NOMO-1 (cell line): Measurements from ENCODE around the gene ARAP3.

Experiments
- DNase-seq, 2 experiments: peaks; one replicate each; lab custom pipeline; 2025; ENCODE audit not compliant: unreplicated experiment in 2 of 2; lab: John Stamatoyannopoulos, UW

Gene ARAP3

DNA sequence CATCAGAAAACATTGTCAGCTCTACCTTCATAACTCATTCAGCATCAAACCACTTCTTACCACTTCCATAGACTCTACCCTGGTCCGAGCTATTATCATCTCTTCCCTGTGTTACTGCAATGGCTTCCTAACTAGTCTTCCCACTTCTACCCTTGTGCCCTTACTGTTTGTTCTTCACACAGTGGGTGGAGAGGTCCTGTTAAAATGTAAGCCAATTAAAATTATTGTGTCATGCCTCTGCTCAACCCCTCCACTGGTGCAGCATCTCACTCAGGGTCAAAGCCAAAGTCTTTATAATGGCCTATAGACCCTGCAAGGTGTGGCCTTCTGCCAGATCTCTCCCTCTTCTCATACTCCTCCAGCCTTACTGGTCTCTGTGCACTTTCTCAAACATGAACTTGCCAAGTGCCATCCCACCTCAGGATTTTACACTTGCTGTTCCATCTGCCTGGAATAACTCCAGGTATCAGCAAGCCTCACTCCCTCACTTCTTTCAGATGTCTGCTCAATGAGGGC is 22.8 kb upstream of the ARAP3 start:
- DNase-seq = no peak

DNA sequence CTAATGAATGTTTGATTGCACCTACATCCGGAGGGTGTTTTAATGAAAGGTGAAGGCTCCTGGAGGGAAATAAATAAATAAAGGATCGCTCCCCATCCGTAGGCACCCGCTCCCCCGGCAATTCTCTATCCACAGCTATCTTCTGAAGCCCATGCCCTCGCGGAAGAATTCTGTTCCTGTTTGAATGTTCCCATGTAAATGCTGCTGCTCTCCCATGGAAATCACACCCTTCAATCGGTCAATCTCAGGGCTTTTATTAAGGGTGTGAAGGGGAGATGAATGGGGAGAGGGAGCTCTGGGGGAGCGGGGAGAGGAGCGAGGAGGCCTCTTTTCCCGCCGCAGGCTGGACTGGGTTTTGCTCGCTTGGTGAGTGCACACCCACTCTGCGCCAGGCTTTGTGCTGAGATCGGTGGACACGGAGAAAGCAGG is 21.1 kb upstream of the ARAP3 start:
- DNase-seq = no peak

DNA sequence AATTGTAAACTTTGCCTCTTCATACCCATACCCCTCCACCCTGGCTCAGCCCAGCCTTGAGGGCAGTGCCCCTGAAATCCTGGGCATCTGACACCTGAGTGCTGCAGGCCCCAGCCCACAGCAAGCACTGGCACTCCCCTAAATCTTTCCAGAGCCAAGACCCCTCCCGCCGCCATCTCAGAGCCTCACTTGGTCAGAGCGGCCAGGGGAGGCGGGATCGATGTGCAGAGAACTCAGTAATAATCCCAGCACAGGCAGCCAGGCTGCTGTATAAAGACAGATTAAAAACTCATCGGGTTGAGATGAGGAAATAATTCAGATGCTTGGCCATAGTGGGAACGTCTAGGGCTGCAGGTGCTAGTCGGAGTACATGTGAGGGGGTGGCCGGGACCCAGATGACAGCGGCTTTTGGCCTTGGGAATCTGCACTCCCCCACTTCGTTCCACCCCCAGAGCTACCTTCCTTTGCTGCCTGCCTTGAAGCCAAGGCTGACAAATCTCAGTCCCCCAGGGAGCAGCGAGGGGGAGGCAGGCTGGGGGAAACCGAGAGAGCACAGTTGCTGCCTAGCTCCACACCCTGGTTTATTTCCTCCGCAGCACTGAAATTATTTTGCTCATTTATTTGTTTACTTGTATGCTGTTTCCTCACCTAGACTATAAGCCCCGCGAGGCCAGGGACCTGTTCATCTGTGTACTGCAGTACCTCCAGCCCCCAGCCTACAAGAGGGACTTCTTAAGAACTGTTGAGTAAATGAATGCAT is 19.5 kb upstream of the ARAP3 start:
- no peak for DNase-seq

DNA sequence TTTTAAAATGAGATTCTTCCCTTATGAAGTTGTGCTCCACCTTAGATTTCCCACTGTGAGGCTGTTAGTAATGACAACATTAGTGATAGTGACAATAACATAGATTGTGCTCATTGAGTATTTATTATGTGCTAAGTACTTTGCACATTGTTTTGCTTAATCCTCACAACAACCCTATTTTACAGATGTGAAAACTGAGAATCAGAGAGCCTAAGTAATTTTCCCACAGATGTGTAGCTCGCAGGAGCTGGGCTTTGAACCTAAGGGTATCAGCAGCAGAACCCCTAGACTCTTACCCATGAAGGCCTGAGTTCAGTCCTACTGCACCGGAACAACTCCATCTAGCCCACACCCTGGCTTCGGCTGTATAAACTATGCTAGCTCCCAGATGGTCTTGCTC is 15.6 kb upstream of the ARAP3 start:
- DNase-seq = no peak

DNA sequence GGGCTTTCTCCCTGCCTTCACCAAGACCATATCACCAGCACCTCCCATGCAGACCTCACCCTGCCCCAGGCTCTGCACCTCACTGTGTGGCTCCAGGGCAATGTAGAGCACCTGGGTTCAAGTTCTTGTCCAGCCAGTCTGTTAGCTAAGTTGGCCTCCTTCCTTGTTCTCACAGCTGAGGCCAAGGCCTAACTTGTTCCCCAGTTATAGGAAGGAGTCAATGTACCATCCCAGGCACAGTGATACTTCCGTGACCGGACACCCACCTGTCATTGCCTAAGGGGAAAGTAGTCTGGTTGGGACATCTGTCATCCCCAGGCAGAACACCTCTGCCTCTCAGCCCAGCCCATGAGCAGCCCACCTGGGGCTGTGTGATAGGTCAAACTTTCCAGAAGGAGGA is 14.4 kb upstream of the ARAP3 start:
- DNase-seq = no peak

DNA sequence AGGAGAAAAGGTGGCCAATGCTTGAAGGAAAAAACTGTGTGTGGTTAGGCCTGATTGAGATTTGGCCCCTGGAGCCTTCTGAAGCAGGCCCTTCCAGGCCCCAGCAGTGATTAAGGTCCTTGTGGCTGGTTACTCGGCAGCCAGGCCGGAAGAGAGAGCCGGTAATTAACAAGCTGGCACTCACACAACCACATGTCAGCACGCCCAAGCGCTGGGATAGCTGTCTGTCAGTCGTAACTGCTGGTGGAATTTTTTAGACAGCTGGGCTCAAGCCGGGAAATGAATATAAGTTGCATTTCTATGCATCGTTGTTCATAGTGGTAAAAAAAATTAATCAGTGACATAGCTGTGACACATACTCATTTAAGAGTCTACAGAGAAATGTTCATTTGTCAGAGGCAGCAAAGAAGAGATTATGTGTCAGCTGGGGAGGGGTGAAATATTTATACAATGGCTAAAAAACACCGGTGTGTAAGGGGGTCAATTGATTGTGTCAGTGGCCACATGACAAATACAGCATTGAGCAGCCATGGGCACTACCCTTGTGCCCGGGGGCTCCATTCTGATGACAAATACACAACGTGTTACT is 13.7 kb upstream of the ARAP3 start:
- DNase-seq = no peak

DNA sequence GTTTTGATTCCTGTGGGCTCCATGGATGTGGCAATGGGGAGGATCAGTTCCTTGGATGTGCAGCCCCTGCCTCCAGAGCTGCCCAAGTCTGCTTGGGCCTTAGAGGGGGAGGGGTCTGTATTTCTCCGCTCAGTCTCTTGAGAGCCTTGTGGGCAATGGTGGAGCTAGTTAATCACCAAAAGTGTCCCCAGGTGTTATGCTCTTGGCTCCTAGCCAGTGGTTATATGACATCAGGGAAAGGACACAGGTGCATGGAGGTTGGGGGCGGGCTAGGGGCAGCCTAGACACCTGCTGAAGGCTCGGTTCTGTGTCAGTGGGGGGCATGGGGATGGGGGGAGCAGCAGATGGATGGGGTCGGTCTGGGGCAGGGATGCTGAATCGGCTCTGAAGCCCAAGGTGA is 12.4 kb upstream of the ARAP3 start:
- DNase-seq = no peak

DNA sequence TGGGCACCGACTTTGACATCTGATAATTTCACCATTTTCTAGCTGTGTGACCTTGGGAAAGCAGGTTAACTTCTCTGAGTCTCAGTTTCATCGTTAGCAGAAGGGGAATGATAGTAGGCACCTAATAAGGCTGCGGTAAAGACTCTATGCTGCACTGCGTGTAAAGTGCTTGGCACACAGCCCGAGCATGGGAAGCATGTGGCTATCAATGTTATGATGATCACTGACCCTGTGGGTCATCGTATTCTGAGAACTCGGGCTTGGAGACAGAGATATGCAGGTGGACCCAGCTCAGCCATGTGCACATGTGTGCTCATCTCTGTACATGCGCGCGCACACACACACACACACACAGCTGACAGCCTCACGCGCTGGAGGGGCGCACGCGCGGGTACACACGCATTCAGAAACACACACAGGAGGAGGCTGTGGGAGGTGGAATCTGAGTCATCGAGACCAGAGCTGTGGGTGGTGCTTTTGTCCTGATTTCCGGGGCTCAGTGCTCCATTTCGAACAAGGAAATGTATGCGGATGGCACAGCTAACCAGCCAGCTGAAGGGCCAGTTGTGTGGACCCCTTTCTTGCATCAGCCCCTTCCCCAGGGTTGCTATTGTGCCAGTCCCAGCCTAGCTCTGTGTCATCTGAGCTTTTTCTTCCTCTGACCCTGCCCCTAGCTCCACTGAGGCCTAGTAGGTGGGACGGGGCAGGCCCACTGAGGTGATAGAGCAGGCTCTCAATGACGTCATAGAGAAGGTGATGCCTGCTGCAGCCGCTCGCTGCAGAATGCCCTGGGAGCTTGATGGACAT is 11.1 kb upstream of the ARAP3 start:
- no peak for DNase-seq

DNA sequence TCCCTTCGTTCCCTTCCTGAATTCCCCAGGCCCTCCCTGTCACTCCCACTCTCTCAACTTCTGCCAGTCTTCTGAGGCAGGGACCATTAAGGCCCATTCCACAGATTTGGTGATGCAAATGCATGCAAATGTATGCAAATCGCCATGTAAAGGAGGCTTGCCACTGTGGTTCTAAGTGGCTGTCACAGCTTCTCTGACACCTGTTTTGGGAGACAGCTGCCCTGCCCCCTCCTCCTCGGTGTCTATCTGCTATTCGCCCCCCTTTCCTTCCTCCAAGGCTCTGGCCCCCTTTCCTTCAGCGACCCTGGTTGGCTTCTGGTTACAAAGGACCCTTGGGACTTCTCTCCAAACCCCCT is 10.5 kb upstream of the ARAP3 start:
- DNase-seq = no peak

DNA sequence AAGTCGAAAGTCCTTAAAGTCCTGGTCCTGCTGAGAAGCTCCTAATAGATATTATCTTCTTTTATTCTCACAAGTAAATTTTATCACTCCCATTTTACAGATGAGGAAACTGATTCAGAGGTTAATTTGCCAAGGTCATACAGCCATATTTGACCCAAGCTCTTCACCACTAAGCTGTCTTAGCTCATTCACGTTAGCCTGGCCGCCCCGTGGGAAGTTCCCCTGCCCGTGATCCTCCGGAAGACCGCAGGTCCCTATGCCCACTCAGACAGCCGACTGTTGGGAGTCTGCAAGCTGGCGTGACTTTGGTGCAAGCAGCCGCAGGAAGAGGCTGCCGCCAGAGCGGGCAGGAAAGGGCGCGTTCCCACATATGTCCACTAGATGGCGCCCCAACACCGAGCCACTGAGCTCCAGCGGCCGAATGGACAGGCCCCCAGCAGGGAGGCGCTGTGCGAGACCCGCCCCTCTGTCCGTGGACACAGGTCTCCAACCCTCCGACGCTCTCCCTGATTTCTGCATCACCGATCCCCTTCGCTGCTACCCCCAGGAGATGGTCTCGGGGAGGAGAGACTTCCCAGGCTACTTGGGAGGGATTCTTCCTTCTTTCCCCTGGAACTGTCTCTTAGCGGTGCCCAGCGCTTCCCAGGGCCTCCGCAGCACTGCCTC is 10.0 kb upstream of the ARAP3 start:
- DNase-seq = peak; percentile 72 to 76

DNA sequence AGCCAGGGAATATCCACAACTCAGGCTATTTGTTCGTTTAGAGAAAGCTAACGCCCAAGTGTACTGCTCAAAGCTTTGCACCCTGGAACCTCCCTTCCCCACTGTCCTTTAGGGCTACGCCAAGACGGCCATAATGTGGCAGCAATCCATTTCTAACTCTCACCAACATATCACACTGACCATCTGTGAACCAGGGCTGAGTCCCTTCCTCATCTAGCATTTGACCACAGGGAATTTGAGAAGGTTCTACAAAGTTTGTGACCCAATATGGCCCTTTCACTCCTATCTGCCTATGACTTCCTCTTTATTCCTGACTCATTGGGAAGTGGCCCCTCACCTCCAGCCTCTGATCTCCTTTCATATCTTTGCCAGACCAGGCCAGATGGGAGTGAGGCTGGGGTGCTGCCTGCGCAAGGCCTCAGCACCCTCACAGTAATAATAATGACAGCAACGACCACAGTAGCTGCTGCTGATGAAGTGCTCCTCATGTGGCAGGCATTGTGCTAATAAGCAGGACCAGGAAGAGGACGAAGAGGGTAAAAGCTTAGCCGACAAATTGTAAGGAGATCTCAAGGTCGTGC is 9.3 kb upstream of the ARAP3 start:
- DNase-seq = peak in 1 of 2 experiments; percentile 17

DNA sequence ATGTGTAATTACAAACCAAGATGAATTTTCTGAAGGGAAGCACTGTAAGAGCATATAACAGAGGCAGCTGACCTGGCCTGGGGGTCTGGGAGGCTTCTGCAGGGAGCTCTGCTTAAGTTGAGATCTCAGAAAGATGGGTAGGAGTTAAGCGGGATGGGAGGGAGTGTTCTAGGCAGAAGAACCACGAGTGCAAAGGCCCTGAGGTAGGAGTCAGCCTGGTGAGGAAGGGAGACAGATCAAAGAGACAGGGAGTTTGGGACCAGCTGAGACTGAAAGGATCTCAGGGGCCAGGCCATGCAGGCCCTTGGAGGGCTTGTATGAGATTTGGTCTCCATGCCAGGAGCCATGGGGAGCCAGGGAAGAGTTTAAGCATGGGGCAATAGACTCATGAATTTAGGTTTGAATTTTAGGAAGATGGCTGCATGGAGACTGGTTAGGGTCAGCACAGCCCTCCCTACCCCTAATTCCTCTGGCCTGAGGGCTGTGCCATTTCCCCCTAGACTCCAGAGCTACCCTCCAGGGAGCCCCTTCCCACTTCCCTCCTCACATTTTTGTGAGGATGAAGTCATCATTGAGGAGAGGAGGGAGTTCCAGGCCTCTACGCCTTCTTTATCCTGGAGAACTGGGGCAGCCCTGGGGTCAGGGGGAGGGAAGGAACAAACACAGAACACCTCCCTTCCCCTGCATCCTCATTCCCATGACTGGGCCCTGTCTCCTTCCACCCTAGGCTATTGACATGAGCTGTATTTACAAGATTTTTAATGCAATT is 4.8 kb upstream of the ARAP3 start:
- DNase-seq = no peak

DNA sequence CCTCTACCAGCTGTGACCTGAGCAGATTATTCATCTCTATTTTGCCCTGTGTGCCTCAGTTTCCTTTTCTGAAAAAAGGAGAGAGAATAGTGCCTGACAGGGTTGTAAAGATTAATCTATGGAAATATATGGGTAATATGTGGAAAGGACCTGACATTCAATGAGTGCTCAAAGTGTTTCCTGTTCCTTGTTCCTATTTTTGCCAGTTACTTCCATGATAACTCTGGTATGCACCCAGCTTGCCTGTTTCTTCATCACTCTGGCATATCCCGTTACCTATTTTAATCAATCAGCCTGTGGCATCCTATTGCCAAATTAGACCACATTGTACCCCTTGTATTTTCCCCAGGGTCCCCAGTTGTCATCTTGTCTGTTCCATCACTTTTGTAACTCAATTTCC is 3.6 kb upstream of the ARAP3 start:
- DNase-seq = no peak

DNA sequence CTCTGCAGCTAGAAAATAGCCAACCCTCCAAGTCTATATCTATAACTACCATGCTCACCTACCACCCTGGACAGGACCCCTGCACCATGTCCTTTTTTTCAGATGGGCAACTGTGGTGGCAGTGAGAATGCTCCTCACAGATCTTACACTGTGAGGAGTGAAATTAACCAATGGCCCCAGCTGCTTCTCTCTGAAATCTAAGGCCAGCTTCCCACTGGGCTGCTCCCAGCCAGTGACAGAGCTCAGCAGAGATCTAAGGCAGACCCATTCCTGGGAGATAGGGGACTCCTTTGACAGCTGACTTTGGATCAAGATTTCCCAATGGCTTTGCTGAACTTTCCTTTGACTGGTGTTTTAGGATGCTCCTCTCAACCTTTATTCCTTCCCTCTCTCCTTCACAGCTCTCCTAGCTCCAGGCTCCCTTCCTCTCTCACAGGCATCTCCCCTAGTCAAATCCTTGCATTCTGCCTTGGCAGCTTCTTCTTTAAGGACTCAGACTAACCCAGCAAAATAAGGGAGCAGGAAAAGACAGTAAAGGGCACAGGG is 1.6 kb upstream of the ARAP3 start:
- no peak for DNase-seq

DNA sequence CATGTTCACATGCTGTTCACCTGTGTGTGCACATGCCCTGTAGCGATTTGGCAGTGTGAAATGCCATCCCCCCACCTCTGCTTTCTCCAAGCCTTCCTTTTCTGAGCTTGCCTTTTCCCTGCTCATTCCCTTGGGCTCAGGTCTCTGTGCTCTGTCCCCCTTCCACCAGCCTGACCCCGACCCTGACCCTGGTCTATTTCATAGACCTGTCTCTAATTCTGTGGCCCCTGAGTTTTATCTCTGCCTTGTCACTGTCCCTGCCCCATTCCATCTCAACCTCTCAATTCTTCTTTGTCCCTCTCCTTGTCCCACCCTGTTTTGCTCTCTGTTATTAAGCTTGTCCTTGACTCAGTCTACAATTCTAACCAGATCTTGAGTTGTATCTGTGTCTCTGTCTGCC is 735 bp downstream of the ARAP3 start:
- DNase-seq = no peak

DNA sequence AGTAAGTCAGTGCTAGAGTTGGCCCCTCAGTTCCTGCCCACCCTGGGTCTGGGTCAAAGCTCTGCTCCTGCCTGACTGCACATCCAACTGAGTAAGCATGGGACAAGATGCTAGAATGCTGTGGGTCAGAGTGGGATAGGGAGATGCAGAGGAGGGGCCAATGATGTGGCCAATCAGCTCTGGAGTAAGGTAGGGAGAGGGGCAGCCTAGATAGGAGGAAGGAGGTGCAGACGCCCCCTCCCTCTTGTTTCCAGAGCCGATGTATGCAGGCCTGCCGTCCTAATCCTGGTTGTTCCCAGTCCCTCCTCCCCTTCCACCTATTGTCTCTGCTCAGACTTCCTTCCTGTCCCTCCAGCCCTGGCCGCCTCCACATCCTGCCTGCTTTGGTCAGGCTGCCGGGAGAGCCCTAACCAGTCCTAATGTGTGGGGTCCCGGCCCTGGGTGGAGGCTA is 1.3 kb downstream of the ARAP3 start:
- DNase-seq = no peak

DNA sequence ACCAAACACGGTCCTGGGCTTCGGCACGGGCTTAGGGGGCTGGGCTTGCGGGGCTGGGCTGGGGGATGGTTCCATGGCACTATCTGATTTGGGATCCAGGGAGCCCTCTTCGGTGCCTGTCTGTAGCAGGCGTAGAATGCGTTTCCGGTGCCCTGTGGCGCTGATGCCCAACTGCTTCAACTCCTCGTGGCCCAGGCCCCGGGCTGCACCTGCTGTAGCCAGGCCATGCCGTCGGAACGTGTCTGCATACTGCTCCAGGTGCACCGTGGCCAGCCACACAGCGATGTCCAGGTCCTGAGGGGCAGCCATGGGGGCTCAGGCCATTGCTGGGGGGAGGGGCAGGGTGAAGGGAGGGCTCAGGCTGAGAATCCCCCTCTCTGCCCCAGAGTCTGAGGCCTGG is 1.9 kb downstream of the ARAP3 start:
- DNase-seq = no peak

DNA sequence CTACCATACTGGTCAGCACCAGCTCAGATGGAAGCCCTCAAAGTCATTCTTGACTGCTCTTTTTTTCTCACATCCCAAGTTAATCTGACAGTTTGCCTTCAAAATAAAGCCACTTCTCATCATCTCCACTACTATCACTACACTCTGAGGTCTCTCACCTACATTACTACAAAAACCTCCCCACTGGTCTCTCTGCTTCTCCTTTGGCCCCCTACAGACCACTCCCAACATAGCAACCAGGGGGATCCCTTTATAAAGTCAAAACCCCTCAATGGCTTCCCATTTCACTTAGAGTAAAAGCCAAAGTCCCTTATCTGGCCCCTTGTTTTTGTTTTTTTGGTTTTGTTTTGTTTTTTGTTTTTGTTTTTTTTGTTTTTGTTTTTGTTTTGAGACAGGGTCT is 4.6 kb downstream of the ARAP3 start:
- DNase-seq = no peak

DNA sequence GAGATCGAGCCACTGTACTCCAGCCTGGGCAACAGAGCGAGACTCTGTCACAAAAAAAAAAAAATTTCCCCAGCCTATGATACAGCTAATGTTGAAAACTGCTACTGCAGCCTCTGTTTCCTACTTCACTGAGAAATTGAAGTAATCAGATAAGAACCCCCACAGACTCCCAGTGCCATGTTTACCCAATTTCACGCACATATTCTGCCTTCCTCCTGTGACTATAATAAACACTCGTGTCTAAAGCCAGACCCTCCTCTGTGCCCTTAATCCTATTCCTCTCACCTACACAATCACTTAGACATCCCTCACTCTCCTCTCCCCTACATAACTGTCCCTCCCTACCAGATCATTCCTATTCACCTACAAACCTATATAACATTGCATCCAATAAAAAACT is 6.4 kb downstream of the ARAP3 start:
- no peak for DNase-seq

DNA sequence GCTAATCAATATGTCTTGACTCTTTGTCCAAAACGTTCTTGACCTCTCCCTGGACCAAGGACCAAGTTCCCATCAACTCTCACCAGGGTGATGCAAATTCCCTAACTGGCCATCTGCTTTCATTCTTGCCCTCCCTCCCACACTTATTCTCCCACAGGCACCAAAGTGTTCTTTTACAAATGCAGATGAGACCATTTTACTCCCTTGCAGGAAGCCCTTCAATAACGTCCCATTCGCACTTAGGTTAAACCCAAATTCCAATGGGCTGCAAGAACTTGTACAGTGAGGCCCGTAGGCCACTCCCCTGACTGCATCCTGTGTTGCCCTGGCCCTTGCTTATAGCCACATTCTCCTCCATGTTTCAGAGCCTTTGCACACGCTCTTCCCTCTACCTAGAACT is 7.3 kb downstream of the ARAP3 start:
- DNase-seq = no peak
